ENCODE results near the gene PGM1. TPM values are rescaled to one million over a fixed set of nuclear protein-coding genes. Genes with fewer than 3 reads are reported as not detected.

The PGM1 gene
- total and polyA plus RNA-seq, 2 of the 13 experiments (the other 11 are each of a cell fraction or from before 2014, with no cell fraction given), result 51.6 to 105 TPM

DNA sequence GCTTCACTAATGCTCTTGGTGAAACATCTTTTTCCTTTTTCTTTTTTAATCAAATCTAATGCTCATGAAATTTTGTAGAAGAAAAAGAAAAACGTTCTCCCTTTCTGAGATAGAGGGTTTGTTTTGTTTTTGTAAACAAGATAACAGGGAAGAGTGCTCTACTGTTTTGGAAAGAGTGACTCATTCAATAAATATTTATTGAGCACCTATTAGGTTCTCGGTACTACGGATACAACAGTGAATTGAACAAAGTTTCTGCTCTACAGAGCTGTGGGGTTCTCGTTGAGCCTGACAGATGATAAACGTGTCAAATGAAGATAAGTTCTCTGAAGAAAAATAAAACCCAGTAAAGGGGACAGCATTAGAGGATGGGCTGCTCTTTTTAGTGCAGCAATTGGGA lies 7.0 kb downstream of the PGM1 start (continued):
- TF ChIP-seq SOX13 (IDR thresholded peaks at IDR 0.05), result no peak
- TF ChIP-seq SOX13 (CRISPR knock-in tag; conservative IDR thresholded peaks at IDR 0.05 in 1 of 2, IDR thresholded peaks at IDR 0.05 in 1 of 2), result peak in 1 of 2 experiments; percentile 16; a peak in 1 of 4 replicates
- TF ChIP-seq MIER2 (CRISPR knock-in tag; IDR thresholded peaks at IDR 0.05), result no peak
- TF ChIP-seq, protein P1, sequence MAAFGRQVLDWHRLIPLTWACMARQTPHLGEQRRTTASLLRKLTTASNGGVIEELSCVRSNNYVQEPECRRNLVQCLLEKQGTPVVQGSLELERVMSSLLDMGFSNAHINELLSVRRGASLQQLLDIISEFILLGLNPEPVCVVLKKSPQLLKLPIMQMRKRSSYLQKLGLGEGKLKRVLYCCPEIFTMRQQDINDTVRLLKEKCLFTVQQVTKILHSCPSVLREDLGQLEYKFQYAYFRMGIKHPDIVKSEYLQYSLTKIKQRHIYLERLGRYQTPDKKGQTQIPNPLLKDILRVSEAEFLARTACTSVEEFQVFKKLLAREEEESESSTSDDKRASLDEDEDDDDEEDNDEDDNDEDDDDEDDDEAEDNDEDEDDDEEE (CRISPR knock-in tag; IDR thresholded peaks at IDR 0.05), result no peak

DNA sequence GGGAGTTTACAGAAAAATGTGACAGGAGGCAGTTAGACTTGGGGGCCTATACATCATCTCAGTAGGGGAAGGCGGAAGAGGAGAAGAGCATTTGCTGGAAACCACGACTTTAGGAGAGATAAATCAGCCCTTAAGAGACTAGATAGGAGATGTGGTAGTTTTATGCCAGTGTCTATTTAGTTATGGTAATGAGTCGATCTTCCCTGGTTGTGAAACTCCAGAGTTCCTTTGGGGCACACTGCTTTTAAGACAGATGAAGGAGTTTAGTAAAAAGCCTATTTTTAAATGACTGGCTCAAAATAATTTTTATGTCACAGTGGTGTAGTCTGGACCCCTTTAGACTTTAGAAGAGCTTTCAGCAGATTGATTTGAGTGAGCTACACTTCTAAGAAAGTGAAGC lies 7.8 kb downstream of the PGM1 start:
- no peak overlapping the region for H3K9ac ChIP-seq (ENCODE audit: insufficient read depth, low read depth, low read length)
- in situ Hi-C loops (cut with HindIII; ENCODE audit: extremely low pct_ligation_motif_present, low pct_unique_long_range_greater_than_20kb), result loop anchor here (25.0 kb wide), 1 partner anchor 311 kb away; no protein-coding TSS in a partner anchor
- 98% methylated on average over 3 of the region's 3 CpGs for WGBS (ENCODE audit: low lambda C conversion rate)
- TF ChIP-seq ZNF660 (CRISPR knock-in tag; IDR thresholded peaks at IDR 0.05; ENCODE audit: borderline replicate concordance, low read depth) (no peak), ZNF547 (CRISPR knock-in tag; IDR thresholded peaks at IDR 0.05) (no peak), PAWR (CRISPR knock-in tag; IDR thresholded peaks at IDR 0.05; ENCODE audit: borderline replicate concordance) (no peak), UBTF (CRISPR knock-in tag; IDR thresholded peaks at IDR 0.05) (no peak), ZNF550 (CRISPR knock-in tag; IDR thresholded peaks at IDR 0.05; ENCODE audit: borderline replicate concordance) (no peak), AGO2 (optimal IDR thresholded peaks at IDR 0.05; ENCODE audit: low read depth, low read length) (no peak), ZBTB38 (CRISPR knock-in tag; IDR thresholded peaks at IDR 0.05) (no peak), MXD4 (CRISPR knock-in tag; IDR thresholded peaks at IDR 0.05) (no peak), POGK (CRISPR knock-in tag; conservative IDR thresholded peaks at IDR 0.05) (no peak)
- TF ChIP-seq, protein P2, sequence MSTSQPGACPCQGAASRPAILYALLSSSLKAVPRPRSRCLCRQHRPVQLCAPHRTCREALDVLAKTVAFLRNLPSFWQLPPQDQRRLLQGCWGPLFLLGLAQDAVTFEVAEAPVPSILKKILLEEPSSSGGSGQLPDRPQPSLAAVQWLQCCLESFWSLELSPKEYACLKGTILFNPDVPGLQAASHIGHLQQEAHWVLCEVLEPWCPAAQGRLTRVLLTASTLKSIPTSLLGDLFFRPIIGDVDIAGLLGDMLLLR (CRISPR knock-in tag; IDR thresholded peaks at IDR 0.05), result no peak
- TF ChIP-seq, protein P3, sequence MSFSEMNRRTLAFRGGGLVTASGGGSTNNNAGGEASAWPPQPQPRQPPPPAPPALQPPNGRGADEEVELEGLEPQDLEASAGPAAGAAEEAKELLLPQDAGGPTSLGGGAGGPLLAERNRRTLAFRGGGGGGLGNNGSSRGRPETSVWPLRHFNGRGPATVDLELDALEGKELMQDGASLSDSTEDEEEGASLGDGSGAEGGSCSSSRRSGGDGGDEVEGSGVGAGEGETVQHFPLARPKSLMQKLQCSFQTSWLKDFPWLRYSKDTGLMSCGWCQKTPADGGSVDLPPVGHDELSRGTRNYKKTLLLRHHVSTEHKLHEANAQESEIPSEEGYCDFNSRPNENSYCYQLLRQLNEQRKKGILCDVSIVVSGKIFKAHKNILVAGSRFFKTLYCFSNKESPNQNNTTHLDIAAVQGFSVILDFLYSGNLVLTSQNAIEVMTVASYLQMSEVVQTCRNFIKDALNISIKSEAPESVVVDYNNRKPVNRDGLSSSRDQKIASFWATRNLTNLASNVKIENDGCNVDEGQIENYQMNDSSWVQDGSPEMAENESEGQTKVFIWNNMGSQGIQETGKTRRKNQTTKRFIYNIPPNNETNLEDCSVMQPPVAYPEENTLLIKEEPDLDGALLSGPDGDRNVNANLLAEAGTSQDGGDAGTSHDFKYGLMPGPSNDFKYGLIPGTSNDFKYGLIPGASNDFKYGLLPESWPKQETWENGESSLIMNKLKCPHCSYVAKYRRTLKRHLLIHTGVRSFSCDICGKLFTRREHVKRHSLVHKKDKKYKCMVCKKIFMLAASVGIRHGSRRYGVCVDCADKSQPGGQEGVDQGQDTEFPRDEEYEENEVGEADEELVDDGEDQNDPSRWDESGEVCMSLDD (CRISPR knock-in tag; IDR thresholded peaks at IDR 0.05; ENCODE audit: borderline replicate concordance), result no peak

More for the DNA sequence above, 7.8 kb downstream of the PGM1 start:
- H3K79me2 ChIP-seq (ENCODE audit: insufficient read depth, low read length), result peaks cover 78% of the 10 kb centered on the region
- no TSS peak for BruUV-seq (replicated peaks)
- POLR2A ChIA-PET, result no interaction called here
- no peaks in the 10 kb centered on the region for H3K9me3 ChIP-seq (ENCODE audit: low read length)
- peaks cover 75% of the 10 kb centered on the region for H3K4me1 ChIP-seq (ENCODE audit: insufficient read depth, low read length)
- intact Hi-C loops (cut with micrococcal nuclease; ENCODE audit: unreplicated experiment), result no loop called here
- no peaks in the 10 kb centered on the region for H4K20me1 ChIP-seq (ENCODE audit: insufficient read depth, low read length)
- H3K27me3 ChIP-seq (ENCODE audit: control insufficient read depth in 1 of 2, insufficient read depth in 2 of 2, low read length in 2 of 2), result no peaks in the 10 kb centered on the region
- no peak for ATAC-seq
- H2AFZ ChIP-seq (ENCODE audit: low read length), result no peak overlapping the region
- peaks cover 2 to 30% of the 10 kb centered on the region in 2 experiments; a peak in 3 of 5 replicates for H3K36me3 ChIP-seq (replicated peaks in 1 of 2; ENCODE audit: control insufficient read depth in 1 of 2, insufficient read depth in 2 of 2, low read length in 2 of 2)
- FAIRE-seq, result no peak
- H3K4me2 ChIP-seq (ENCODE audit: low read depth, low read length), result no peak overlapping the region
- H3K4me3 ChIP-seq (replicated peaks in 1 of 3; ENCODE audit: insufficient read depth in 1 of 3, low read depth in 2 of 3, low read length in 3 of 3), result no peak overlapping the region
- no peak for DNase-seq (ENCODE audit: low spot score)
- CTCF ChIA-PET (ENCODE audit: low intra/inter-chr PET ratio, low total read pairs), result no interaction called here
- no peak overlapping the region for H3K27ac ChIP-seq (ENCODE audit: extremely low read length, insufficient read depth, low read length)

Measured in HepG2 (cell line).